Dermis microvascular lymphatic vessel endothelial cell (primary cell): Measurements from ENCODE around the gene HMX1. TPM values are rescaled to one million over a fixed set of nuclear protein-coding genes. Genes with fewer than 3 reads are reported as not detected.

Source experiments
- DNase-seq, 2 donors: peaks; one replicate each; pipeline versions ENCODE4 v3.0.0 to v3.0.0-alpha.2; 2010; ENCODE audit warnings: low read depth in 2 of 2
- total RNA-seq: library from RNA; depleted of rRNA; stranded (reverse); fragments of >200 nt; gene quantifications from 2 replicates; pipeline ENCODE4 v1.2.1, GENCODE V29; 2014

HMX1 gene
- total RNA-seq, 1 donor from 2014 or later = not detected

DNA sequence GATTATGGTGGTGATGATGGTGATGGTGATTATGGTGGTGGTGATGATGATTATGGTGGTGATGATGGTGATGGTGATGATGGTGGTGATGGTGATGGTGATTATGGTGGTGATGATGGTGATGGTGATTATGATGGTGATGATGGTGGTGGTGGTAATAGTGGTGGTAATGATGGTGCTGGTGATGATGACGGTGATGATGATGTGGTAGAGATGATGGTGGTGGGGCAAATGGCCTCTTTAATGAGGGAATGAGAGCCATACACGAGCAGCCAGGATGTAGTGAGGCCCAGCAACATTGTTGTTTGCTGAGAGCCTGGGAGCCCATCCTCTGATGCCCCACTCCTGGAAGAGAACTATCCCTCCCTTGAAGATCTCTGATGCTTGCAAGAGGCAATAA lies 29.0 kb downstream of the HMX1 start:
- no peak for DNase-seq

DNA sequence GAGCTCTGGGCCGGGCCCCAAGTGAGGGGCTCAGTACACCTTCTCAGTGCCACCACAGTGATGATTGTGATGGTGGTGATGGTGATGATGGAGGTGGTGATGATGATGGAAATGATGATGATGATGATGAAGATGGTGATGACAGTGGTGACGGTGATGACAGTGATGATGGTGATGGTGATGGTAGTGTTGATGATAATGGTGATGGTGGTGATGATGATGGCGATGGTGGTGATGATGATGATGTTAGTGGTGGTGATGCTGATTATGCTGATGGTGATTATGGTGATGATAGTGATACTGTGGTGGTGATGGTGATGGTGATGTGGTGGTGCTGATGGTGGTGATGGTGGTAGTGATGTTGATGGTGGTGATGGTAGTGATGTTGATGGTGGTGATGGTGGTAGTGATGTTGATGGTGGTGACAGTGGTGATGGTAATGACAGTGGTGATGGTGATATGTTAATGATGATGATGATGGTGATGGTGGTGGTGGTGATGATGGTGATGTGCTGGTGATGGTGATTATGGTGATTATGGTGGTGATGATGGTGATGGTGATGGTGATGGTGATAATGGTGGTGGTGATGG lies 29.9 kb downstream of the HMX1 start:
- DNase-seq = no peak

DNA sequence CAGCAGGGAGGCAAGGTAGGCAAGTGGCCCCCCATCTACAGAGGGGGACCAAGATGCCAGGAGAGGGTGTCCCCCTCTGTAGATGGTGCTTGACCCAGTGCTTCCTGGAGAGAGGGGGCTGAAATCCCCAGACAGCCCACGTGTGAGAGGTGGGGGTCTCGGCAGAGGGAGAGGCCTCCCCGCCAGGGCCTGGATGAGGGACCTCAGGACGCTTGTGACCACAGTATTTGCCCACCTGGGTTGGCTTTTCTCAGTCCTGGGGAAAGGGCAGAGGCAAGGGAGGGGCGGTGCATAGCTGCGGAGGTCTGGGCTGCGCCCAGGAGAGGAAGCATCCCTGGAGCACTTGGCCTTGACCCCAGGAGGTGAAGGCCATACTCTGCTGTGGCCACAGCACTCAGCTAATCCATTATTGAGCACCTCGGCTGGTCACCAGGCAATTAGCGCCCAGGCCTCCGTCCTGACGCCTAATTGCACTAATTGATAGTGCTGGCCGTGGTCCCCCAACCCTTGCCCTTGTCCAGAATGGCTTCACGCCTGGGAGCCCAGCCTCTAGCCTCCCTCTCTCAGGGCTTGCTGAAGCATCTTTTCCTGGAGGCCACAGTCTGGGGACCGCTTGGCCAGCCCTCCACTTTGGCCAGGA lies 30.7 kb downstream of the HMX1 start:
- no peak for DNase-seq

DNA sequence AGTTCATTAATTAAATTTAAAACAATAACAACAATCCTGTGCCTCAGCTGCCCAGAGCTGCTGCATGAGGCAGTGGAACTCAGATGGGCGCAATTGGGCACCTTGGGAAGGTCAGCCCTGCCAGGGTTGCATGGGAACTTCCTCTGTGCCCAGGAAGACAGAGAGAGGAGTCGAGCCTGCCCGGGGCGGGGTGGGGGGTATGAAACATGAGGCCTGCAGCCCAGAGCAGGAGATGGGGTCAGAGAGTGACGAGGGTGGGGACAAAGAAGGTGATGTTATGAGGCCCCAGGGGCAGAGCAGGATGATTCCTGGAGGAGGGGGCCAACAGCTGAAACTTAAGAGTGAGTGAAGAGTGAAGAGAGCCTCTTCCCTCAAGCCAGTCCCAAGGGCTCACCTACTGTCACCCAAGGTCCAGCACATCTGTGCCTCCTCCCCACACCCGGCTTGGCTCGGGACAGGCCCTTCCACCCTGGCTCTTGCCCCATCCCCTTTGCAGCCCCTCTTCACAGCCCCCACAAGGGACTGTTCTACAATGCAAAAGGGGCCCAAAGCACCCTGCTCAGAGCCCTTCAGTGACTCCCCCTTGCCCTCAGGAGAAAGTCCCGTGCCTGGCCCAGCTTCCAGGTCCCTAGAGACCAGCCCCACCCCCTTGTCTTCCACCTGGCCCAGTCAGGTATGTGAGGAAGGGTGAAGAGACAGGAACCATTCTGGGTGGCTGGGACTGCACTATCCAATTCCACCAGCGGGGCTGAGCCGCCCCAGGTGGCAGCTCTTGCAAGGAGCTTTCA lies 31.4 kb downstream of the HMX1 start:
- no peak for DNase-seq

DNA sequence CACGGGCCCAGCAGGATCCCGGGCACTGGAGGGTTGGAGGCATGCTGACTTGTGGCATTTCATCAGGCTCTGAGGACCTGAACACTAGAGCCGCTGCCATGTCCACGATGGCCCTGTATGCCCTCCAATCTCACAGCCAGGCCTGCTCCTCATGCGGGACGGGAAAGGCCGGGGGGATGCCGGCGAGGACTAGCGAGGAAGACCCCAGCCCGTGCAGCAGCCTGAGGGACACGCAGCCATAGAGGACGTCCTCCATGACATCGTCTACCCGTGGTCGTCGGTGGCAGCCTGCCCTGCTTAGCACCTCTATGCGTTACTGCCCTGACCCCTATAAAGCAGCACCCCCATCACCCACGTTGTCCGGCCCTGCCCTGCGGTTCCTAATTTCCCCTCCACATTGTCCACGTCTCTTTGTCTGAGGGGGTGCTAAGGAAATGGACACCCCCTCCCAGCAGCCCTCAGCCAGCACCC lies 32.6 kb downstream of the HMX1 start:
- no peak for DNase-seq

DNA sequence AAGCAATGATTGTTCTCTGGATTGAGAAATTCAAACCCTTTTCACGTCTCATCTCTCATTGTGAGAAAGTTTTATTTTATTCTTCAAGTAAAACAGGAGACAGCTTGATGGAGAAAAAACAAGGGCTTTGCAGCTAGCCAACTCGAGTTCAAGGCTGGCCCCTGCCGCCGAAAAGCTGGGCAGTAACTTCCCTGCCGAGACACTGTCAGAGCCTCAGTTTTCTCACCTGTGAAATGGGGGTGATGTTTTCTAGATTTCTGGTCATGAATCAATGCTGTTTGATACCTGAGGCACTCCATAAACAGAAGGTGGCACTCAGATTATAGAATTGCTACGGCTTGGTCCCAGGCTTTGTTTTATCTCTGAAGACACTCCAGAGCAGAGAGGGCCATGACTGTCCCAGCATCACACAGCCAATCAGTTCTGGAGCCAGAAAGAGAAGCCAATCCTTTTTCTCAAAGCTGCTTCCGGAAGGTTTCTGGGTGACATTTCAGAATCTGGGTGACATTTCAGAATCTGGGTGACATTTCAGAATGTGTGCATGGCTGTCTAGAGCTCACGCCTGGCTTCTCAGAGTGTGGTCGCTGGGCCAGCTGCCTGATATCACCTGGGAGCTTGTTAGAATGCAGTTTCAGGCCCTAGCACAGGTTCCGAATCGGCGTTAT lies 33.2 kb downstream of the HMX1 start:
- no peak for DNase-seq

DNA sequence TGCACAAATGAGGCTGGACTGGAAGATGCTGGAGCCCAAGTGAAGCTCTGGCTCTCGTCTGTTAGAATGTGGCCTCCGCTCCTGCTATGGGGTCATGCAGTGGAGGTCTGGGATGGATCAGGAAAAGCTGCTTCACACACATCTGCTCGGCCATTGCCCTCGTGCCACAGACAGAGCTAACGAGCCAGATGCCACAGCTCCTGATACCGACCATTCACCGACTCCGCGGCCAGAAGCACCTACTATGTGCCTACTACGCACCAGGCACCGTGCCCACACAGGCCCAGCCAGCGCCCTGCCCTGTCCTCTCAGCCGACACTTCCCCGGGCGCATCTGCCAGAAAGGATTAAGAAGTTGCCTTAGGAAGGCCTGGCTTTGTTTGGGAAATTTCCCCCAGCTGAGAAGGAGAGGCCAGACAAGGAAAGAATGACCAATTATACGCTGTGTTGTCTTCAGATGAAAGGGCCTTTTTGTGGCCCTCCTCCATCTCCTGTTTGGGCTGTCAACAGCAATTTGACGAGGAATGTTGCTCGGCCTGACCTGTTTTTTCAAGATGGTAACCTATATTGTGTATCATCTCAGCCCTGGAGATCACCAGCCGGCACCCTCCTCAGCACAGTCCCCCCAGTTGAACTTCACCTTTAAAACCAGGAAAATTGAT lies 34.3 kb downstream of the HMX1 start:
- no peak for DNase-seq

DNA sequence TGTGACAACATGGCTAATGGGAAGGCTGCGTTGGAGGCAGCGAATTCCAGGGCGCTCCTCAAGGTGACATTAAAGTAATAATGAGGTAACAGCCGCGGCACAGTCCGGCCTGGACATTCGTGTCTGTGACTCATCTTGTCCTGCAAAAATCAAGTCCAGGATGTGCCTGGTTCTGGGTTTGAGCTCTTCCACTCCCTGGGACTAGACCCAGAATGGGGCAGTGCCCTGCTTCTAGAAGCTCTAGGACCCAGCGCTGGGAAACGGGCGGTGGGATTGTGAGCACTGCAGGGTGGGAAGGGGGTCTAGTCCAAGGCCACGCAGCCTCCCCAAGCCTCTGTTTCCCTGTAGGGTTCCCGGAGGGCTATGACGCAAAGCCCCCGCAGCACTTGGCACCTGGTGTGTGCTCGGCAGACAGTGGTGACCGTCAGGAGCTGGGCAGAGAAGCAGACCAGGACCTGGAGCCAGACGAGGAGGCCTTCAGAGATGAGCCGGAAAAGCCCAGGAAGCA lies 34.9 kb downstream of the HMX1 start:
- no peak for DNase-seq

DNA sequence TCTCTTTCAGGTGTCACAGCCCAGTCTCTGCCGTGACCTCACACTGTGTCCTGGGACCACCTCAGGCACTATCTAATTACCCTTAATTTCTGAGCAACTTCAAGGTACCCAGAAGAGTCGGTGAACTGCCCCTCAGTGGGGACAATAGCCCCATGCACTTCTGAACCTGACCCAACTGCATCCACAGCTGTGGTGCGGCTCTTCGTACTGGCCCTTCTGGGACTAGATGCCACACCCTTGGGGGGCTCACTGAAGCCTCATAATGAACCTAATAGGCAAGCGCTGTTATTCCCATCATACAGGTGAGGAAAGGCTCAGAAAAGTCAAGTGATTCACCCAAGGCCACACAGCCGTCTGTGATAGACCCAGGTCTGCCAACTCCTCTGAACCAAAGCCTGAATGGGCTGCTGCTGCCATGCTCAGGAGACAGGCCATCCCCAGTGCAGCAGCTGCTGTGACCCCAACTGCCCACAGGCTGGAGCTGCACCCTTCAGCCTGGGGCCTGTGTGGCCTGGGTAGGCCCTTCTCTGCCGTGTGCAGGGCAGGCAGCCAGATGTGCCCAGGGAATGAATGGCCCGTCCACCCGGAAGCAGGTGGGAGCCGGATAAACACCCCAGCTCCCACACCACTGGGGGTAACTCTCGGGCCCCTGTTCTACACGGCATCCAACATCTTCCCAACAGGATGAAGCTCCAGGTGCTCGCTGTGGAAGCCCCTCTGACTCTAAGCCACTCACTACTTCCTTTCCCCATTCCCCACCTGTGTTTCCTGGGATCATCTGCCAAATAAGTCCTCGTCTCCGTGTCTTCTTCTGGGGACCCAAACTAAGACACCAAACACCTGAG lies 35.9 kb downstream of the HMX1 start:
- DNase-seq = no peak

DNA sequence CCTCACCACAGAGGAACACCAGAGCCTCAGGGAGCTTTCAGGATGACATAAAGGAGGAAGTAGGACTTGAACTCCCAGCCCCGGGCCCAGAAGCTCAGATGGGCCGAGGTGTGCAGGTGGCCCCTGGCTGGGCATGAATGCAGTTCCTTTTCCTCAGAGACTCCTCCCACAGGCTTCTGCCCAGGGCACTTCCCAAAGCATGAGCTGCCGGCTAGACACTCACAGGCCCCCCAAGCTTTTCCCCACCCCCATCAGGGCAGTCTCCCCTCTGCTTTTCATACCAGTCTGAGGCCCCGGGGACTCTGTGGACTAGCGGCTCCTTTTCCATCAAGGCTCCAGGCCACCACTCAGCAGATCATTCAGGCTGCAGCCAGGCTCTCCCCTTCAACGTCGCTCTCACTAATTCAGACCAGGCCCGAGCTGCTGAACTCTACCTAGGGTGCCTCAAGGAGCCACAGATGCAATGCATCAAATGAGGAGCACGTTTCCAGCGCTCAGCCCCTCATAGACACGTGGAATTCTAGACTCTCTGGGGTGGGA lies 36.9 kb downstream of the HMX1 start:
- DNase-seq = no peak

DNA sequence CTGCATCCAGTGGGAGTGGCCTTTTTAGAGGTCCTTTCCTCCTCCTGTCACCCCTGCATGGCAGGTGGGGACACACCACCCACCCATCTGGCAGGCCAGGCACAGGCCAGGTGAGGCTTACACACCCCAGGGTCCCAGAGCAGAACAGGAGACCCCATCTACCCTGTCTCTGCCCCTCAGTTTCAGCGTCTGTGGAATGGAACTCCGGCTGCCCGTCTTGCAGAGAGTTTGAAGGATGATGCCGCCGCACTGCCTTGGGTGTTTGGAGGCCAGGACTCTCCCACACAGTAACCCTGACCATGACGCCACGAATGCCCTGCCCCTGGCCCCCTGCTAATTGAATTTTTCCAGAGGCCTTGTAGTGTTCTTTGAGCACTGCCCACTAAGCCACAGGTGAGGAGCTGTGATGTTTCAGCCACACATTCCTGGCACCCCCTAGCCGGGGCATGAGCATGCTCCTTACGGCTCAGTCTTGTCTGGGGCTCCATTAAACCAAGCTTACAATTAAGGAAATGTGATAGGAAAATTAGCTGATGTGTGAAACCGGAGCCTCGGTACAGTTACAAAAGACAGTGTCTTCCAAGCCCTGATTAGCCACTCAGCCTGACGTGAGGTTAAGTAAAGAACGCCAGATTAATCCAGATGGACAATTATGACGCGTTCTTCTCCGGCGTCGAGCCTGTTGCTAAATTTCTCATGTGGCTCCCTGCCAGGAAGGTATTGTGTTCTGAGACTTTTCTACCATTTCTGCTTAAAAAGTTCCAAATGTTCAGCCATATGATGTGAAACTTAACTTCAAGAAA lies 39.3 kb downstream of the HMX1 start:
- no peak for DNase-seq

DNA sequence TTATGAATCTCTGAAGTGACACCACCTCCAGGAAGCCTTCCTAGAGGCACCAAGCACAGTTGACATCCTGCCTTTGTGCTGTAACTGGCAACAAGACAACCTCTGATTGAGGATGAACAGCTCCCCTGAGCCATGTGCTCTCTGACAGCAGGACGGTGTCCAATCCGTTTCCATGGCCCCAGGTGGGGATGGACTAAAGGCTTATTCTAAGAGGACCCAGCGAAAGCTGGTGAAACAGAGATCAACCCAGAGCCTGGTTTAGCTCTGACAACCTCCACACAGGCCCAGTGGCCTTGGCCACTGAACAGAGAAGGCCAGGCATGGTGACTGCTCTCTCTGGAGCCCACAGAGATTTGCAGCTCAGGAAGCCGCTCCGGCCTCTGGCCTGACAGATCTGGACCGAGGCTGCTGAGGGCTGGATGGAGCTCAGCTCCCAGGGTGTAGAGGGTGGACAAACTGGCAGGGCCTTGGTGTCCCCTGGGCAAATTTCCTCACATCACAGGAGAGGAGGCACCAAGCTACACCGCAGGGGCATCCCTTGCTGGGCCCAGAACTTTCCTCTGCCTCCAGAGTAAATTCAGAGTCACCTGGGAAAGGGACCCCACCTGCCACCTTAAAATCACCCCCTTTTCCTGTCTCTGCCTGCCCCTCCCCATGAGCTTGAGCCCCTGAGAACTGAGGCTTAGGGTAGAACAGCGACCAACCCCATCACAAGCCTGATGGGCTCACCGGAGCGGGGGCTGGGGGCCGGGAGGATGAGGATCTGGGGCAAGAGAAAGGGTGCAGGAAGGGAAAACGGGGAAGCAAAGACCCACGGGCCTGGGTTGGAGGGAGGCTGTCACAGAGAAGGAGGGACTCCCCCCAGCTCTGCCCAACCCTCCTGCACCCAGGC lies 40.2 kb downstream of the HMX1 start:
- no peak for DNase-seq

DNA sequence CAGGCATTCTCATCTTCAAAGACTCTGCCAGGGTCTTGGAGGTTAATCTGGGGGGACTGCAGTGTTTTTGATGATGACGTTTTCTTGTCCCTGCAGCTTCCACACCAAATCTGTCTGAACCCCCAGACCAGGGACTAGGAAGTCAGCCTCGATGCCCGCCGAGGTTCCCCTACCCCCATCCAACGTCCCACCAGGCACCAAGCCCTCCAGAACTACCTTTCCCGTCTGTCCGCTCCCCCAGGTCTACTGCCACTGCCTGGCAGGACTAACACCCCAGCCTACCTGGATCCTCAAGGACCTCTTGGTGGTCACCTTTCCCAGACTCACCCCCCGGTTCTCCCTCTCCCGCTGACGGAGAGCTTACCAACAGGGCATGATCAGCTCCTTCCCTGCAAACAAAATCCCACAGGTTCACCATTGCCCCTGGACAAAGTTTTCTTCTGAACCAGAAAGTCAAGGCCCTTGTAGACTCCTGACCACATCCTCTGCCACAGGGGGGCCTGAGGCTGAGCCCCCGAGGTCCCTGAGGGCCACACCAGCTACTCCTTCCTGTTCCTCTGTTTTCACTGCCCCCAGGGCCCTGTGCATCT lies 40.9 kb downstream of the HMX1 start:
- DNase-seq = no peak

DNA sequence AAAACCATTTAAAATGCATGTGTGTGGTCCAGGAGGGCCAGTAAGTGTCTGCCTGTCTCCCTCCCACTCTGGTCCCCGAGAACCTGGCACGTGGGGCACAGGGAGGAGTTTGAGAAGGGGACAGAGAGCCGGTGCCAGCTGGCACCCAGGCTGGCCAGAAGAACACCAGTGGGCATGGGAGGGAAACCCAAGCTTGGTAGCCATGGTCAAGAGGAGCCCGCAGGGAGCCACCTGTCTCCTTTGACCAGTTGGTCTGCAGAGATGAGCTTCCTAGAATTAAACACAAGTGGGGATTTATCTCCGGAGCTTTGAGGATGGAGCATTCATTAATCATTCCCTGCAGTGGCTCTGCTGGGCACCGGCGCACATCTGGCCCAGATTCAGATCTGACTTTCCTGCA lies 41.6 kb downstream of the HMX1 start:
- no peak for DNase-seq

DNA sequence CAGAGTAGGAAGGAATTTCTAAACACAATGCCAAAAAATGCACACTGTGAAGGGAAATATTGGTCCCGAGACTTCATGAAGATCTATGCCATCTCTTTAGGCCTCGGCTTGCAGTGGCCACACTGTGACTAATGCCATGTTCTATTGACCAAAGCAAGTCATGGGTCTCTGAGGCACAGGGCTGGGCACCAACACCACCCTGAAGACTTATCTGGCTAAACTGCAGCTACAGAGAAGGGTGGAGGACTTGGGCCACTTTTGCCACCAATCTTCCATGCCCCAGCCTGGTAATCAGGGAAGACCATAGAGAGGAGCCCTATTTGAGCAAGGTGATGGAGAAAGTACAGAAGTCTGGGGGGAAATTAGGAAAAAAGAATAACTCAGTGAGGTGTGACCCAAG lies 42.1 kb downstream of the HMX1 start:
- DNase-seq = no peak

DNA sequence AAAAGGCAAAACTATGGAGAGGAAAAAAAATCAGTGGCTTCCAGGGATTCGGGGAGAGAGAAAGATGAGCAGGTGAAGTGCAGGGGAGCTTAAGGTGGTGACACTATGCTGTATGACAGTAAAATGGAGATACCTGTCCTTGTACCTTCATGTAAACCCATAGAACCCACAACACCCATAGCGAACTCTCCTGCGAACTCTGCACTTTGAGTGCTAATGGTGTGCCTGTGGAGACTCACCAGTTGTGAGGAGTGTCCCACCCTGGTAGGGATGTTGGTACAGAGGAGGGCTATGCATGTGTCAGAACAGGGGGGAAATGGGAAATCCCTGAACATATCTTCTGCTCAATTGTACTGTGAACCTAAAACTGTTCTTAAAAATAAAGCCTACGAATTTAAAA lies 42.8 kb downstream of the HMX1 start:
- DNase-seq = no peak

DNA sequence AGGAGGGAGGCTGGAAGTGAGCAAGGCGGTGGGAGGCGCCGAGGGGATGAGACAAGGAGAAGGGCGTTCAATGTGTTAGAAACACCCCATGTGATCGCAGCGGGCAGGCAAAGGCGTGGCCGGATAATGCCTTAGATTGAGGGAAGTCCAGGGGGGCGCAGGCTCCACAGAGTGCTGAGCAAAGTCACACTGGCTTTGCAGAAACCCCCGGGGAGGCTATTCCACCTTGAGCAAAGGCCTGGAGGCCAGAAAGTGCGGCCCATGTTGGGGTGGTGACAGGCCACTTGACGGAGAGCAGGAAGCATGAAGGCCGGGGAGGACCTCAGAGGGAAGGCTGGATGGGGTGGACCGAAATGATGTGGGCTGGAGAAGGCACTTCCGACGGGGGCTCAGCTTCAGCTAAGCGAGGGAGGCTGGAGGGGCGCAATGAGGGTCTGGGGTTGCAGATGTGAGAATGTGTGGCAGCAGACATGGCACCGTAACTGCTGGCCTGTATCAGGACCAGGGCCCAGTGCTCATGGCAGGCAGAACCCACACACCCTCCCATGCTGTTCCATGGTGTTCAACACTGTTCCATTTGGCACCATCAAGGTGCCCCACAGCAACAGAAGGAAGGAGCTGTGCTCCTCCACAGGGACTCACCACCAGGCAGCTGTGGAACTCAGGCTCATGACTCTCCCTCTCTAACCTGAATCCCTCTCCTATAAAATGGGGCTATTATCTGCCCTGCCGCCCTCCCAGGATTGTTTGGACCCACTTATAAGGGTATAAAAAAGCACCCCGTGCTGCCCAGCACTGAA lies 50.3 kb downstream of the HMX1 start:
- DNase-seq = no peak
